HCT116 (cell line): ENCODE measurements around the gene KIRREL3. TPM values are rescaled to one million over a fixed set of nuclear protein-coding genes. Genes with fewer than 3 reads are reported as not detected.
"Not testable (repeated sequence)": the region's sequence is repeated elsewhere in the genome, so short reads cannot be mapped to it uniquely, and the experiment has no call there.

ENCODE experiments used
- ATAC-seq: fragments of 200-7000 bp; cut with Tn5 transposase; 2 replicates; pipeline ENCODE4 v1.9.1; 2020; ENCODE audit warnings: mild to moderate bottlenecking, moderate library complexity
- BruUV-seq: library from RNA; stranded (reverse); fragments of 400-500 nt; replicated peaks from 2 replicates; lab custom pipeline; 2021; lab: Mats Ljungman, UMichigan
- CTCF ChIA-PET: fragments of 300-600 bp; sonication (Branson Sonifier 250); formaldehyde crosslinking; loops from one replicate; lab custom pipeline; 2021; ENCODE audit warnings: antibody characterized with exemption; lab: Charles Lee
- POLR2A ChIA-PET: fragments of 300-600, 350-600 bp; sonication (Branson Sonifier 250); formaldehyde crosslinking; loops from one replicate; lab custom pipeline; 2021; ENCODE audit warnings: antibody characterized with exemption; lab: Charles Lee
- RAD21 ChIA-PET, 2 experiments: fragments of 300-600 bp; sonication (Branson Sonifier 250); formaldehyde crosslinking; loops; one replicate each; lab custom pipeline; 2023; ENCODE audit warnings: low total read pairs in 2 of 2; ENCODE audit not compliant: uncharacterized antibody in 2 of 2, unreplicated experiment in 2 of 2, low non-redundant PET in 1 of 2; lab: Charles Lee
- DNase-seq: peaks from one replicate; pipeline ENCODE4 v3.0.0-alpha.2; 2010; ENCODE audit warnings: low read depth, low spot score
- H2AFZ ChIP-seq: fragments of 200-600 bp; shearing (Covaris generic), sonication (generic); 2 replicates; pipeline ENCODE4 v1.6.1; 2017; ENCODE audit warnings: low read depth, mixed run types, mixed read lengths, antibody characterized with exemption, low read length; ENCODE audit not compliant: poor library complexity, severe bottlenecking
- H3K27ac ChIP-seq: 2 replicates; pipeline ENCODE4 v1.5.1; 2012; ENCODE audit warnings: low read depth, low read length
- H3K27me3 ChIP-seq: fragments of 200-600 bp; sonication (generic); 2 replicates; pipeline ENCODE4 v1.6.1; 2016; ENCODE audit warnings: mixed run types, low read length, mixed read lengths; ENCODE audit not compliant: insufficient read depth
- H3K36me3 ChIP-seq, 2 experiments: fragments of 200-500 bp in 1 of 2; fragments of 200-600 bp in 1 of 2; sonication (Bioruptor generic) in 1 of 2; sonication (generic) in 1 of 2; 2 replicates each; pipeline versions ENCODE4 v1.5.1 to v1.6.1; 2014 to 2016; ENCODE audit warnings: low read length in 2 of 2, inconsistent platforms in 1 of 2, mixed read lengths in 1 of 2, mixed run types in 1 of 2; ENCODE audit not compliant: insufficient read depth in 2 of 2, control insufficient read depth in 1 of 2
- H3K4me1 ChIP-seq, 2 experiments: fragments of 200-600 bp in 1 of 2; sonication (generic) in 1 of 2; 2 replicates each; pipeline versions ENCODE4 v1.5.1 to v1.6.1; 2012 to 2017; ENCODE audit warnings: low read length in 2 of 2, inconsistent platforms in 1 of 2, mild to moderate bottlenecking in 1 of 2, mixed read lengths in 1 of 2, mixed run types in 1 of 2, moderate library complexity in 1 of 2; ENCODE audit not compliant: insufficient read depth in 2 of 2, control insufficient read depth in 1 of 2
- H3K4me2 ChIP-seq: fragments of 200-600 bp; sonication (generic); 2 replicates; pipeline ENCODE4 v1.6.1; 2017; ENCODE audit warnings: mixed run types, low read length, mixed read lengths
- H3K4me3 ChIP-seq, 2 experiments: fragments of 200-600 bp in 1 of 2; sonication (generic) in 1 of 2; replicated peaks in 1 of 2; 2 replicates each; pipeline ENCODE4 v1.5.1; 2011 to 2016; ENCODE audit warnings: low read length in 2 of 2, control low read depth in 1 of 2, low read depth in 1 of 2, mild to moderate bottlenecking in 1 of 2, mixed read lengths in 1 of 2, mixed run types in 1 of 2
- H3K79me2 ChIP-seq: fragments of 200-600 bp; sonication (generic); 2 replicates; pipeline ENCODE4 v1.6.1; 2017; ENCODE audit warnings: mild to moderate bottlenecking, mixed run types, low read length, moderate library complexity, mixed read lengths; ENCODE audit not compliant: insufficient read depth
- H3K9ac ChIP-seq: fragments of 200-600 bp; sonication (generic); 2 replicates; pipeline ENCODE4 v1.6.1; 2016; ENCODE audit warnings: low read length, mixed read lengths
- H3K9me2 ChIP-seq: fragments of 200-600 bp; sonication (generic), shearing (Covaris generic); 2 replicates; pipeline ENCODE4 v1.6.1; 2017; ENCODE audit warnings: mixed run types, mild to moderate bottlenecking, moderate library complexity; ENCODE audit not compliant: insufficient read depth
- H3K9me3 ChIP-seq, 2 experiments: fragments of 200-500 bp in 1 of 2; fragments of 200-600 bp in 1 of 2; sonication (Bioruptor generic) in 1 of 2; sonication (generic) in 1 of 2; 2 replicates each; pipeline ENCODE4 v1.6.1; 2014 to 2017; ENCODE audit warnings: low read length in 2 of 2, mixed read lengths in 2 of 2, inconsistent platforms in 1 of 2, low read depth in 1 of 2, mild to moderate bottlenecking in 1 of 2, mixed run types in 1 of 2, moderate library complexity in 1 of 2; ENCODE audit not compliant: control insufficient read depth in 1 of 2, insufficient read depth in 1 of 2
- H4K20me1 ChIP-seq: fragments of 200-600 bp; sonication (generic), shearing (Covaris generic); 2 replicates; pipeline ENCODE4 v1.6.1; 2017; ENCODE audit warnings: mixed run types, mild to moderate bottlenecking, moderate library complexity; ENCODE audit not compliant: insufficient read depth
- CBX3 ChIP-seq: IDR thresholded peaks from 2 replicates; pipeline ENCODE4 v1.6.1; 2012; ENCODE audit warnings: low read depth
- CEBPB ChIP-seq: IDR thresholded peaks from 2 replicates; pipeline ENCODE4 v1.6.1; 2012; ENCODE audit warnings: low read depth
- EZH2 ChIP-seq: fragments of 200-600 bp; sonication (generic); IDR thresholded peaks from 2 replicates; pipeline ENCODE4 v1.6.1; 2017; ENCODE audit warnings: antibody characterized with exemption, mixed run types
- POLR2A ChIP-seq: IDR thresholded peaks from 2 replicates; pipeline ENCODE4 v1.7.0; 2011; ENCODE audit warnings: borderline replicate concordance; ENCODE audit not compliant: insufficient read depth, insufficient read length; ENCODE audit errors: extremely low read depth
- SP1 ChIP-seq: IDR thresholded peaks from 2 replicates; pipeline ENCODE4 v1.6.1; 2012; ENCODE audit warnings: low read depth
- SRF ChIP-seq: IDR thresholded peaks from 2 replicates; pipeline ENCODE4 v1.6.1; 2012; ENCODE audit warnings: low read depth
- intact Hi-C: fragments of 100-400 bp; cut with micrococcal nuclease; formaldehyde crosslinking; loops from 2 replicates; pipeline ENCODE4 v1.10.0; 2022
- total RNA-seq: library from RNA; stranded (reverse); gene quantifications from one replicate; pipeline ENCODE4 v1.2.1, GENCODE V29; 2021; ENCODE audit not compliant: unreplicated experiment
- TF ChIP-seq, protein P1 (sequence below): IDR thresholded peaks from 2 replicates; pipeline ENCODE4 v1.6.1; 2012

Gene KIRREL3
- total RNA-seq, 1 experiment from 2014 or later = not detected

- BruUV-seq = no TSS peak
- ChIA-PET CTCF (no interaction called here), POLR2A (no interaction called here), RAD21 (no interaction called here)
- H3K4me1 ChIP-seq = peaks cover 0 to 6% of the 10 kb centered on the region in 2 experiments; a peak in 2 of 4 replicates
- H3K4me2 ChIP-seq = no peak overlapping the region
- DNase-seq = no peak
- H3K9me3 ChIP-seq = no peaks in the 10 kb centered on the region
- no peaks in the 10 kb centered on the region for H4K20me1 ChIP-seq
- no peak overlapping the region for H3K9ac ChIP-seq
- no peak overlapping the region for H3K27ac ChIP-seq
- H3K27me3 ChIP-seq = no peaks in the 10 kb centered on the region
- ATAC-seq = no peak
- H3K79me2 ChIP-seq = no peaks in the 10 kb centered on the region
- no peak for TF ChIP-seq POLR2A
- no peak for TF ChIP-seq CEBPB
- TF ChIP-seq SP1 = no peak
- TF ChIP-seq CBX3 = no peak
- no peak for TF ChIP-seq EZH2
- TF ChIP-seq, protein P1, sequence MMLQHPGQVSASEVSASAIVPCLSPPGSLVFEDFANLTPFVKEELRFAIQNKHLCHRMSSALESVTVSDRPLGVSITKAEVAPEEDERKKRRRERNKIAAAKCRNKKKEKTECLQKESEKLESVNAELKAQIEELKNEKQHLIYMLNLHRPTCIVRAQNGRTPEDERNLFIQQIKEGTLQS = no peak
- TF ChIP-seq SRF = no peak
- intact Hi-C loops = no loop called here
- no peak overlapping the region for H2AFZ ChIP-seq
- no peaks in the 10 kb centered on the region for H3K9me2 ChIP-seq
- H3K36me3 ChIP-seq = no peaks in the 10 kb centered on the region
- H3K4me3 ChIP-seq = no peak overlapping the region
Observed at GRCh38 chr11:126375726-126376125, 624.8 kb downstream of the KIRREL3 start.

DNA sequence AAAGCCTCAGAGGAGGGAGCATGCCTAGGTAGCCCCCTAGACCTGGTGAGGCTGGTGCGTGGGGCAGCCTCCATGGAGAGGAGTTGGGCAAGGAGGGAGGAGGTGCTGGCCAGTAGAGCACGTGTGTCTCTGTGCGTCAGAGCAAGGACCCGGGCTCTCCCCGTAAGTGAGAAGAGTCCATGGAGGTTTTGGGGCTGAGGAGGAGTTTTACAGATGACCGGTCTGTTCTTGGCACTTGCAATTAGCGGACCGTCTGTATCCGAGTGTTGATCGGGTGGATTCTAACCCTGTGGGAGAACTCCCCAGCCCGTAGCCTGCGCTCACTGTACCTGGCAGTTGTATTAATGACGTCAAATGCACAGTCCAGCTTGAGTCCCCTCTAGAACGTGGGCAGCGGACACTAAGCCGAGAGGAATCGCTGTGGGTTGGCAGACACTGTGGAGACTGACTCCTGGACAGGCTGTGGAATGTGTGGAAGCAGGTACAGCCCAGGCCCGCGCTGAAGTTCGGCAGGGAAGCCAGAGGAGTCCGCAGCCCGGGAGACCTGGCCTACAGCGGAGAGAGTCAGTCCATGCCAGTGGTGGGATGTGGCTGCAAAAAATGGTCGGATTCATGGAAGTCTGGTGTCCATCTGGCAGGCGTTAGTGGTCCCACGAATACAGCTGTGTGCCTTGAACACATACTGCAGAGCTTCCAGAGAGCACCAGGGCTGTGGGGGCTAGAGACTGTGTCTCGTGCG lies 625.8 kb downstream of the KIRREL3 start:
- H3K9me2 ChIP-seq, H3K36me3 ChIP-seq, H3K9ac ChIP-seq, H3K4me1 ChIP-seq, POLR2A ChIA-PET, BruUV-seq, H3K9me3 ChIP-seq, H2AFZ ChIP-seq, intact Hi-C loops, H3K27ac ChIP-seq, H3K4me2 ChIP-seq, ATAC-seq, H3K27me3 ChIP-seq, RAD21 ChIA-PET, DNase-seq, H3K79me2 ChIP-seq, H4K20me1 ChIP-seq, H3K4me3 ChIP-seq, CTCF ChIA-PET: not testable (repeated sequence)

DNA sequence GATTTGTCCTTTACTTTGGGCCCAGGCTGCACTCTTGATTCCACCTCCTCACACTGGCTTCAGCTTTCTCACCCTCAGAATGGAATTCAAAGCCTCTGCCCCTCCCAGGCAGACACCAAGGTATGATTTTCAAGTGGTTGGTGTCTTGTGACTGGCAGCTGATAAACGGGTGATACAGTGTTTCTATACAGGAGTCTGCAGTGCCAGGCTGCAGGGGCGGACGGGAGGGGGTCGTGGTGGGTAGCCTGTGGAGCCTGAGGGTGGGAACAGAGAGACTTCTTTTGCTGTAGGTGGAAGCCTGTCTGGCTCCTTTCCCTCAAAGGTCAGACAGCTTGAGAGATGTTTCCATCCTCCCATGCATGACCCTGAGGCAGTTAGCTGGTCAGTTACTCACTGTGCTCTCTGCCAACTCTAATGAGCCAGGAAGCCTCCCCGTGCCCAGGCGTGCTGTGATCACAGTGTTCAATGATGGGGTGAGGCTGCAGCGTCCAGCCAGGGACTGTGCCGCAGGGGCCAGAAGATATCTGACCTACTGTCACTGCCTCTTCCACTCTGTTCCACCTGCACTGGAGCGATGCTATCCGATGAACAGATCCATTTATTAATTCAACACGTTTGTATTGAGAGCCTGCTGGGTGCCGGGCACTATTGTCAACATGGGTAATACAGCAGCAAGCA lies 627.0 kb downstream of the KIRREL3 start:
- H3K4me3 ChIP-seq, H3K9me3 ChIP-seq, RAD21 ChIA-PET, DNase-seq, H3K4me2 ChIP-seq, H3K27ac ChIP-seq, POLR2A ChIA-PET, H3K4me1 ChIP-seq, H4K20me1 ChIP-seq, BruUV-seq, H2AFZ ChIP-seq, ATAC-seq, intact Hi-C loops, H3K9me2 ChIP-seq, H3K9ac ChIP-seq, CTCF ChIA-PET, H3K27me3 ChIP-seq, H3K36me3 ChIP-seq, H3K79me2 ChIP-seq: not testable (repeated sequence)
